GM12865 (cell line): ENCODE results near the gene SPDYC.

Experiments
- DNase-seq: peaks from one replicate; pipeline ENCODE4 v3.0.0; 2010; ENCODE audit warnings: low read depth
- H3K4me3 ChIP-seq: 2 replicates; pipeline ENCODE4 v1.5.1; 2011; ENCODE audit warnings: mild to moderate bottlenecking, low read depth, low read length, control low read depth
- TF ChIP-seq, protein P1 (sequence below): IDR thresholded peaks from 2 replicates; pipeline ENCODE4 v1.5.1; 2011; ENCODE audit warnings: low read length, control low read depth, low read depth, inconsistent platforms; ENCODE audit not compliant: insufficient read depth; ENCODE audit errors: missing control alignments

SPDYC gene

DNA sequence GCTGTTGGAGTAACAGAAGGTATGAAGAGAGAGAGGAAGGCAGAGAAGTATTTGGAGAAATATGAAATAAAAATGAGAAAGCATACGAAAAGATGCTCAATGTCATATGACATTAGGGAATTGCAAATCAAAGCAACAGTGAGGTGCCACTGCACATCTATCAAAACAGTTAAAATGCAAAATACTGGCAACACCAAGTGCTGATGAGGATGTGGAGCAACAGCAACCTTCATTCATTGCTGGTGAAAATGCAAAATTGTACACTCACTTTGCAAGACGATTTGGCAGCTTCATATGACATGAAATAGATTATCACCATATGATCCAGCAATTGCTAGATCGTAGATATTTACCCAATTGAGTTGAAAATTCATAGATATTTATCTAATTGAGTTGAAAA, 9.4 kb upstream of the SPDYC start:
- DNase-seq, result no peak
- TF ChIP-seq, protein P1, sequence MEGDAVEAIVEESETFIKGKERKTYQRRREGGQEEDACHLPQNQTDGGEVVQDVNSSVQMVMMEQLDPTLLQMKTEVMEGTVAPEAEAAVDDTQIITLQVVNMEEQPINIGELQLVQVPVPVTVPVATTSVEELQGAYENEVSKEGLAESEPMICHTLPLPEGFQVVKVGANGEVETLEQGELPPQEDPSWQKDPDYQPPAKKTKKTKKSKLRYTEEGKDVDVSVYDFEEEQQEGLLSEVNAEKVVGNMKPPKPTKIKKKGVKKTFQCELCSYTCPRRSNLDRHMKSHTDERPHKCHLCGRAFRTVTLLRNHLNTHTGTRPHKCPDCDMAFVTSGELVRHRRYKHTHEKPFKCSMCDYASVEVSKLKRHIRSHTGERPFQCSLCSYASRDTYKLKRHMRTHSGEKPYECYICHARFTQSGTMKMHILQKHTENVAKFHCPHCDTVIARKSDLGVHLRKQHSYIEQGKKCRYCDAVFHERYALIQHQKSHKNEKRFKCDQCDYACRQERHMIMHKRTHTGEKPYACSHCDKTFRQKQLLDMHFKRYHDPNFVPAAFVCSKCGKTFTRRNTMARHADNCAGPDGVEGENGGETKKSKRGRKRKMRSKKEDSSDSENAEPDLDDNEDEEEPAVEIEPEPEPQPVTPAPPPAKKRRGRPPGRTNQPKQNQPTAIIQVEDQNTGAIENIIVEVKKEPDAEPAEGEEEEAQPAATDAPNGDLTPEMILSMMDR, result no peak
- H3K4me3 ChIP-seq, result no peak overlapping the region

DNA sequence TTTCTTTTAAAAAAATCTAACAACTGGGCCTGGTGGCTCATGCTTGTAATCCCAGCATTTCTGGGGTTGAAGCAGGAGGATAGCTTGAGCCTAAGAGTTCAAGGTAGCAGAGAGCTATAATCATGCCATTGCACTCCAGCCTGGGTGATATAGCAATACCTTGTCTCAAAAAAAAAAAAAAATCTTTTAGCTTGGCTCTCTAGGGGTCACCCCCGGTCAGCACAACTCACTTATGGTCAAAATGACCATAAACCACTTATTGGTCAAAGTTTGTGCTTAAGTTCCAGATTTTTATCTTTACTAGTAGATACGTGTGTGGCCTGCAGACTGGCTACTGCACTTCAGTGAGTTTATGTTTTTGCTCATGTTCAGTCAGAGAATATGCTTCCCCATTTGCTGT, 6.3 kb upstream of the SPDYC start:
- H3K4me3 ChIP-seq, result no peak overlapping the region
- TF ChIP-seq, protein P1, result no peak
- DNase-seq, result no peak

DNA sequence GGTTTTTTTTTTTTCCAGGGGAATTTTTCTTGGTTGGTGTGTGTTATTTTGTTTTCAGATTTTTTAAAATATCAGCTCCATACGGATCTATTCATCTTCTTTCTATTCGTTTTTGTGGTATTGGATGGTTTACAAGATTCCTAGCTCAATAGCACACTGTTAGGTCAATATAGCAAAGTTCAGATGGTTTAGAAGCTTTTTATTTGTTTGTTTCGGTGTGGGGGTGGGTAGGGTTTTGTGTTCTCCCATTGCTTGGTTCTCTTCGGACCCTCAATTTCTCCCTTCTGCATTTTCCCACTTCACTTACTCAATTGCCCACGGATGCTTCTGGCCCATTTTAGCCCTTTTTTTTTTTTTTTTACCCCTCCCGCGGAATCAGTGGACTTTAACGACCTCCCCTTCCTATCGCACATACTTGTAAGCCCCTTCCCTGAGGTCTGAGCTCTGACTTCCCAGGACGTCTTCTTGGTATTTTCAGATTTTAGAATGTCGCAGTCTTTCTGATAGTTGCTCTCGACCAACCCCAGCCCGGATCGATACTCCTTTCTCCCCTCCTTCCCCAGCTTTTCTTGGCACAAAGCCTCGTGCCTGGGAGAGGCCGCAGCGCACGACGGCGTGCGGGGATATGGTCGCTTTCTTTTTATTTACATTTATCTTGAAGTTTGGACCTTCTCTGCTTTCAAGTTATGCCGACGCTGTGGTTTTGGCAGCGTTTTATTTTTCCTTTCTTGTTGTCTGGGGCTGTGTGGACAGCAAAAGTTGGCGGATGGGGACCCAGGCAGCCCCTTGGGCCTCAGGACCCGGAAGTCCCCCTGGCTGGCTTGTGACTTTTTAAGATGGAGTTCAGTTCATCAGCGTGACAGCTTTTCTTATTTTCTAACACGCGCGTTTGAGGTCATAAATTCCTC, 4.4 kb upstream of the SPDYC start:
- no peak overlapping the region for H3K4me3 ChIP-seq
- no peak for DNase-seq
- TF ChIP-seq, protein P1, result no peak

DNA sequence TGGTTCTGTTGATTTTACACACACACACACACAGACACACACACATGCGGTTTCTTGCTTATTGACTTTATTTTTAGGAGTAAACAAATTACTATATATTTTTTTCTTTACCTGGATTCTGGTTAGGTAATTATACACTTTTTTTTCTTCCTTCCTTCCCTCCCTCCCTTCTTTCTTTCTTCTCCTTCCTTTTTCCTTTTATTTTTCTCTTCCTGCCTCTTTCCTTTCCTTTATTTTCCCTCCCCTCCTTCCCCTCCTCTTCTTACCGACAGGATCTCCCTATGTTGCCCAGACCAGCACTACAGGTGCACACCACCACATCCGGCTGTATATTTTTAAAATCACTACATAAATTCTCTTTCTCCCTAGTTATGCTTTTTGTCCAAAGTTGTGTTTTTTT, 3.1 kb upstream of the SPDYC start:
- H3K4me3 ChIP-seq, result no peak overlapping the region
- DNase-seq, result no peak
- TF ChIP-seq, protein P1, result no peak

DNA sequence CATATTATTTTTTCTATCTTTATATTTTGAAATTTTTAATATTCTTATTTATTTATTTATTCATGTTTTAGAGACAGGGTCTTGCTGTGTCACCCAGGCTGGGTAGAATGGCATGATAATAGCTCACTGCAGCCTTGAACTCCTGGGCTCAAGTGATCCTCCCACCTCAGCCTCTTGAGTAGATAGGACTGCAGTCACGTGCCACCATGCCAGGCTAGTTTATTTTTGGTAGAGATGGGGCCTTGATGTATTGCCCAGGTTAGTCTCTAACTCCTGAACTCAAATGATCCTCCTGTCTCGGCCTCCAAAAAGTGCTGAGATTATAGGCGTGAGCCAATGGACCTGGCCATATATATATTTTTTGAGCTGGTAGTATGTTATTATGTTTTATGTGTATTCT, 2.4 kb upstream of the SPDYC start:
- H3K4me3 ChIP-seq, result no peak overlapping the region
- no peak for DNase-seq
- TF ChIP-seq, protein P1, result no peak

DNA sequence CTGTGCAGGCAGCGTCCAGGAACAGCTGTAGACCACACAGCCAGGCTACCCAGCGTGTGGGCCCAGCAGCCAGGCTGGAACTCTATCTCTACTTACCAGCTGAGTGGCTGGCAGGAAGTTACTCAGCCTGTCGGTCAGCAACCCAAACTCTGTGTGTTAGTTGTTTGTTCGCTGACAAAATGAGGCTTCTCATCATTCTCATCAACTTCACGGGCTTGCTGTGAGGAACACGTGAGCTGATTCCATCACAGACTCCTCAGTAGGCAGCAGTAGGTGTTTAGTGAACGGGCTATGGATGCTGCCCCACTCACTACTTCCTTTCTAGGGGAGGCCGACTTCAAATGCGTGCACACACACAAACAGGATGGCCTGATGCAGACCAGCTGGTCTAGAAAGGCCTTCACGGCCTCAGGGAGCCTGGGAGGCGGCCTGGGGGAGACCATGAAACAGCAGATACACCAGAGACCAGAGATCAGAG, 830 bp upstream of the SPDYC start:
- H3K4me3 ChIP-seq, result no peak overlapping the region
- DNase-seq, result no peak

More for the DNA sequence above, 830 bp upstream of the SPDYC start:
- TF ChIP-seq, protein P1, result no peak
